Calu3 (cell line): ENCODE results near the gene MLH1. TPM values are rescaled to one million over a fixed set of nuclear protein-coding genes. Genes with fewer than 3 reads are reported as not detected.
A peak's percentile ranks its signal among the peaks of the same experiment; 100 is the strongest.

Experiments
- Bru-seq: library from RNA; stranded (reverse); fragments of 400-500 nt; gene quantifications from one replicate; lab custom pipeline; 2021; lab: Mats Ljungman, UMichigan
- BruChase-seq, 2 experiments: library from RNA; stranded (reverse); fragments of 400-500 nt; gene quantifications; one replicate each; lab custom pipeline; 2021; lab: Mats Ljungman, UMichigan
- BruUV-seq: library from RNA; stranded (reverse); fragments of 400-500 nt; replicated peaks from 2 replicates; lab custom pipeline; 2021; lab: Mats Ljungman, UMichigan
- CTCF ChIA-PET: fragments of 300-600 bp; sonication (Branson Sonifier 250); formaldehyde crosslinking; loops from one replicate; lab custom pipeline; 2022; ENCODE audit warnings: antibody characterized with exemption; lab: Charles Lee
- DNase-seq: peaks from one replicate; pipeline ENCODE4 v3.0.0; 2022
- H3K27ac Mint-ChIP-seq: one replicate; pipeline ENCODE4 v1.8.0; 2022; ENCODE audit warnings: mixed read lengths; ENCODE audit not compliant: unreplicated experiment
- H3K27me3 Mint-ChIP-seq: one replicate; pipeline ENCODE4 v1.8.0; 2022; ENCODE audit warnings: mixed read lengths; ENCODE audit not compliant: unreplicated experiment
- H3K36me3 Mint-ChIP-seq: one replicate; pipeline ENCODE4 v1.8.0; 2022; ENCODE audit warnings: mild to moderate bottlenecking, moderate library complexity, mixed read lengths; ENCODE audit not compliant: insufficient read depth, unreplicated experiment
- H3K4me1 Mint-ChIP-seq: one replicate; pipeline ENCODE4 v1.8.0; 2022; ENCODE audit warnings: mild to moderate bottlenecking, low read depth, mixed read lengths; ENCODE audit not compliant: unreplicated experiment
- H3K4me3 Mint-ChIP-seq: one replicate; pipeline ENCODE4 v1.8.0; 2022; ENCODE audit warnings: mild to moderate bottlenecking, low read depth, moderate library complexity, mixed read lengths; ENCODE audit not compliant: unreplicated experiment
- H3K9me3 Mint-ChIP-seq: one replicate; pipeline ENCODE4 v1.8.0; 2022; ENCODE audit warnings: low read depth, mixed read lengths; ENCODE audit not compliant: unreplicated experiment
- CTCF ChIP-seq: fragments of 200-600 bp; IDR thresholded peaks from one replicate; pipeline ENCODE4 v1.8.0; 2022; ENCODE audit warnings: antibody characterized with exemption; ENCODE audit not compliant: unreplicated experiment
- intact Hi-C: fragments of 100-400 bp; cut with micrococcal nuclease; formaldehyde crosslinking; loops from one replicate; pipeline ENCODE4 v1.10.0; 2022; ENCODE audit not compliant: unreplicated experiment
- long read RNA-seq: library from polyadenylated mRNA; stranded (forward); transcript quantifications from one replicate; pipeline ENCODE4 v2.0.0, GENCODE V29; 2022
- total RNA-seq: library from RNA; stranded (reverse); gene quantifications from 2 replicates; pipeline ENCODE4 v1.2.3, GENCODE V29; 2022

The MLH1 gene
- total RNA-seq (30.1 and 32.8 TPM in 2 replicates), Bru-seq, nascent RNA (percentile 79 among the genes with signal in this experiment), BruChase-seq, experiment 1, labeled RNA remaining after a 6-hour chase (percentile 61 among the genes with signal in this experiment), BruChase-seq, experiment 2, labeled RNA remaining after a 2-hour chase (percentile 67 among the genes with signal in this experiment)
- long read RNA-seq, transcript MLH1-201 (19 exons, 2,752 nt), result major isoform, 36 of 54 reads
- long read RNA-seq, partial matches to known transcripts, result 4 of 54 reads
- long read RNA-seq, other reads (novel, unspliced or antisense), result 13 of 54 reads

- no peaks in the 10 kb centered on the region for H3K9me3 Mint-ChIP-seq
- H3K4me3 Mint-ChIP-seq, result no peak within 1 kb of the TSS
- no peak within 1 kb of the TSS for H3K27ac Mint-ChIP-seq
- no peaks in the 10 kb centered on the region for H3K4me1 Mint-ChIP-seq
- DNase-seq, result peak; percentile 98
- peaks cover 29% of the 10 kb centered on the region for H3K36me3 Mint-ChIP-seq
- BruUV-seq, result TSS peak; percentile 84
- no peaks in the 10 kb centered on the region for H3K27me3 Mint-ChIP-seq
- intact Hi-C loops, result loop anchor here (2.0 kb wide), 1 partner anchor 219 kb away; no protein-coding TSS in a partner anchor
- CTCF ChIA-PET, result interaction anchor here (1.3 to 1.6 kb wide), 2 partner anchors 13 to 35 kb away, joined by 4 to 10 read pairs; no protein-coding TSS in a partner anchor
- no peak for TF ChIP-seq CTCF
These were observed at the start of gene MLH1 for GRCh38 chr3:36993326-36994283. TSS of gene MLH1 (plus strand) at chr3:36993518. CDS start at chr3:36993548, 30 bp downstream.

- peak overlapping the region; percentile 78 for H3K4me3 Mint-ChIP-seq
- intact Hi-C loops, result no loop called here
- no TSS peak for BruUV-seq
- H3K4me1 Mint-ChIP-seq, result no peaks in the 10 kb centered on the region
- peaks cover 4% of the 10 kb centered on the region for H3K9me3 Mint-ChIP-seq
- no peak for TF ChIP-seq CTCF
- H3K36me3 Mint-ChIP-seq, result peaks cover 6% of the 10 kb centered on the region
- no peak for DNase-seq
- H3K27ac Mint-ChIP-seq, result no peak overlapping the region
- H3K27me3 Mint-ChIP-seq, result no peaks in the 10 kb centered on the region
- CTCF ChIA-PET, result interaction anchor here (1.8 kb wide), 1 partner anchor 15 kb away, joined by 7 read pairs; no protein-coding TSS in a partner anchor
These were observed 49.7 kb upstream of the MLH1 start for GRCh38 chr3:36943601-36944000.

- no TSS peak for BruUV-seq
- no peaks in the 10 kb centered on the region for H3K27me3 Mint-ChIP-seq
- H3K4me3 Mint-ChIP-seq, result peak overlapping the region; percentile 78
- peak; percentile 32 for DNase-seq
- intact Hi-C loops, result no loop called here
- peaks cover 6% of the 10 kb centered on the region for H3K36me3 Mint-ChIP-seq
- no peak overlapping the region for H3K27ac Mint-ChIP-seq
- TF ChIP-seq CTCF, result no peak
- H3K4me1 Mint-ChIP-seq, result no peaks in the 10 kb centered on the region
- CTCF ChIA-PET, result interaction anchor here (1.8 kb wide), 1 partner anchor 14 kb away, joined by 7 read pairs; no protein-coding TSS in a partner anchor
- H3K9me3 Mint-ChIP-seq, result peaks cover 6% of the 10 kb centered on the region
These were observed 49.2 kb upstream of the MLH1 start for GRCh38 chr3:36944012-36944640.
